GM19328 (cell line): ENCODE measurements around the gene CORO2B.
"Not testable (repeated sequence)": the region's sequence is repeated elsewhere in the genome, so short reads cannot be mapped to it uniquely, and the experiment has no call there.

Experiments
- ATAC-seq: cut with Tn5 transposase; IDR thresholded peaks from one replicate; pipeline ENCODE4 v1.9.1; 2021; ENCODE audit warnings: mild to moderate bottlenecking, moderate library complexity; ENCODE audit not compliant: unreplicated experiment

The CORO2B gene

DNA sequence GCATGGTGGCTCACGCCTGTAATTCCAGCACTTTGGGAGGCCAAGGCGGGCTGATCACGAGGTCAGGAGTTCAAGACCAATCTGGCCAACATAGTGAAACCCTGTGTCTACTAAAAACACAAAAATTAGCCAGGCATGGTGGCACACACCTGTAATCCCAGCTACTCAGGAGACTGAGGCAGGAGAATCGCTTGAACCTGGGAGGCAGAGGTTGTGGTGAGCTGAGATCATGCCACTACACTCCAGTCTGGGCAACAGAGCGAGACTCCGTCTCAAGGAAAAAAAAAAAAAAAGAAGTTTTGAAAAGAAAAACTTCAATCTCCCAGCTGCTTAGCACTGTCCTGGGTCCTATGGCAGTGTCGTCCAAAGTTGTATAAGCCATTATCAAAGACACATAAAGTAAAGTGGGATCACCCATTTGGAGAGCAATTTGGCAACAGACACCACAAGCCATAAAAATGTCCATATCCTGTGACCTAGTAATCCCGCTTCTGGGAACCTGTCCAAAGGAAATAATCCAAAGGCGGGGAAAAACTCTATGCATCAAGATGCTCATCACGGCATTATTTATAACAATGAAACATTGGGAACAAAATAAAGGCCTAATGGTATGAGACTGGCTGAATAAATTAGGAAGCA, 26.2 kb downstream of the CORO2B start:
- ATAC-seq = not testable (repeated sequence)

DNA sequence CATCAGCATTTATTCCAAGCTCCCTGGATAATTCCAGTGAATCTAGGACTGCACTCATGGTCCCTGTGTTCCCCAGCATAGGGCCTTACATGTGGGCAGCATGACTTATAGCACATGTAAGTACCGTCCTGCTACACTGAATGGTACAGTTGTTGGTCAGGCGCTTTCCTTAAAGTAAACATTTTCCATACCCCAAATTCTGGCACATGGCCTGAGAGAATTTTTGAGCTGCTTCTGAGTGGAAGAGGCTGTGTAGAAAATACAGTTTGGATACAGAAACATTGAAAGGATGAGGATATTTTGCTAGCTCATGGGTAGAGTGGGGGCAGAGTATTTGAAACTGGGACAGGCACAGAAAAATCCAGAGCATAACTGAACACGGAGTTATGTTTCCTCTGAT, 27.6 kb downstream of the CORO2B start:
- no peak for ATAC-seq

DNA sequence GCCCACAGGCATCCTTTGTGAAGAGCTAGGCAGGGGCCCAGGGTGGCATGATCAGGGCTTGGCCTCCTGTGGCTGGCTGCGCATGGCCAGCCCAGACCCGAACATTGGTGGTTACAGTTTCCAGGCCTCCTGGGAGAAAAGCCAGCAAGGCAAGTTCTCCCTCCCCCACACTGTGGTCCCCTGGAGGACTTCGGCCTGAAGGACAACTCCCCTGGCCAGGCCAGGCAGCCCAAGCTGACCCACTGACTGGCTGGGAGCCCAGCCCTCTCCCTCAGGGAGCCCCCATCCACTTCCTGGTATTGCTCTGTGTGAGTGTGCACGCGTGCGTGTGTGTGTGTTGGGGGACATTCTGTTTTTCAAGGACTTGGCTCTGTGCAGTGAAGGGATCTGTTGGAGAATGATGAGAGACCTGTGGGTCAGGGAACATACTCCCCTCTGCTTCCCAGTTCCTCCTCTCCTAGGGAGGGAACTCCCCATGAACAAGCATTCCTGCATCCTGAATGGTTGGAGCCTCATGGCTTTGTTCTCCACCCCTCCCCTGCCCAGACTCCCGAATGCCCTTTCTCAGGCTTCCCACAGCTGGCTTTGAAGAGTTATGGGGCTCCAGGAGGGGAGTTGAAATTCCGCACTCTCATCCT, 29.5 kb downstream of the CORO2B start:
- no peak for ATAC-seq

DNA sequence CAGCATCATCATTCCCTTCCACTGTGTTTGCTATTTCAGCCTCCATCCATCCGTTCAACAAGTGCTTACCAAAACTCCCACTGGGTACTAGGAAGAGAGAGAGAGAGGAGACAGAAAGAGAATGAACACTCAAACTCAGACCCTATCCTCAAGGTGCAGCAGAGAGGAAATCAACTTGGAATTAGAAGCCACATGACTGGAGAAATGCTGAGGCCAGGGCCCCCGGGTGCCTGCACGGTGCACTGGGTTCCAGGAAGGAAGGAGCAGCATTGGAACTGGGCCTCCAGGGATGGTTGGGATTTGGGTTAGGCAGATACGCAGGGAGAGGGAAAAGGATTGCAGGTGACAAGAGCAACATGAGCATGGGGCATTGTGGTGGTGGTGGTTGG, 30.0 kb downstream of the CORO2B start:
- no peak for ATAC-seq

DNA sequence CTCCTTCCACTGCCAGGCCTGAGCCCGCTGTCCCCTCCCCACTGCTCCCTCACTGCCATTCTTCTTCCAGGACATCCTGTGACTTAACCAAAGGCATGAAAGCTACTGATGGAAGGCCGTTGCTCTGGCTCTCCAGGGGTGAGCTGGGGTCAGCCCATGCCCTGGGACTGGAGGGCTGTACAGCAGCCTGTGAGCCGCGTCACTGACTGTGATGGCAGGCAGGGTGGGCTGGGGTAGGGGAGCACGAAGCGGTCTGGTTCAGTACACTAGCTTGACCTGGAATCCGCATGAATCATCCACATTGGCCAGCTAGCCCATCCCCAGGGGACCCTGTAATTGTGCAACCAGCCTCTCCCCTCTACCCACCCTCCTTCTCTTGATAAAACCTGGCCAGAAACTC, 30.8 kb downstream of the CORO2B start:
- ATAC-seq = no peak

DNA sequence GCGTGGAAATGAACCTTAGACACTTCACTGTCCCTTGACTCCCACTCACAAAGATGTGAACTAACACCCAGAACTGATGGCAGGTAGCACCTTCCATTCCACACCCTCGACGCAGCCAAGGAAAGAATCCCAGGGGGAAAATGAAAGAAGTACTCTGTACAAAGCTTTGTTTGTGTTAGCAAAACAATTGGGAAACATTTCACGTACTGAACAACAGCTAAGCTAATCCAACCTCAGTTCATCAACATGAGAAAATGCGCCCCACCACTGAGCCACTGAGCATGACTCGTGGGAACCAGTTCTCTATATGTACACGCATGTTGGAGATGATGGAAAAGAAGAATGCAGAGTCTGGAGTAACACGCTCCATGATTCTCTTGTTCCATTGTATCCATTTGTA, 32.0 kb downstream of the CORO2B start:
- no peak for ATAC-seq

DNA sequence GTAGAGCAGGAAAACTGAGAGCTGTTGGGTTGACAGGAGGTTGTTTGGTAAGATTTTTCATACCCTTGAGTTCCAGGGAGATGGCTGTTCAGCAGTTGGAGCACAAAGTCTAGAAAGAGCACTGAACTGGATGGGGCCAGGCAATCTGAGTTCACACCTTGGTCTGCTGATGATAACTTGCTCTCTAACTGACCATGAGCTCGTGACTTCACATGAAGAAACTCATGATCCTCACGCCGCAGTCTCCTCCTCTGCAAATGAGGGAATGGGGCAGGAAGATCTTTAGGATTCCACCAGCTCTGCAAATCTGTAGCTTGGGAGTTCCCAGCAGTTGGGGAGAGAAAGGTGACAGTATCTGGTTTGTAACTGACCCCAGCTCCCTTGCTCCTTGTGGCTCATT, 33.7 kb downstream of the CORO2B start:
- no peak for ATAC-seq

DNA sequence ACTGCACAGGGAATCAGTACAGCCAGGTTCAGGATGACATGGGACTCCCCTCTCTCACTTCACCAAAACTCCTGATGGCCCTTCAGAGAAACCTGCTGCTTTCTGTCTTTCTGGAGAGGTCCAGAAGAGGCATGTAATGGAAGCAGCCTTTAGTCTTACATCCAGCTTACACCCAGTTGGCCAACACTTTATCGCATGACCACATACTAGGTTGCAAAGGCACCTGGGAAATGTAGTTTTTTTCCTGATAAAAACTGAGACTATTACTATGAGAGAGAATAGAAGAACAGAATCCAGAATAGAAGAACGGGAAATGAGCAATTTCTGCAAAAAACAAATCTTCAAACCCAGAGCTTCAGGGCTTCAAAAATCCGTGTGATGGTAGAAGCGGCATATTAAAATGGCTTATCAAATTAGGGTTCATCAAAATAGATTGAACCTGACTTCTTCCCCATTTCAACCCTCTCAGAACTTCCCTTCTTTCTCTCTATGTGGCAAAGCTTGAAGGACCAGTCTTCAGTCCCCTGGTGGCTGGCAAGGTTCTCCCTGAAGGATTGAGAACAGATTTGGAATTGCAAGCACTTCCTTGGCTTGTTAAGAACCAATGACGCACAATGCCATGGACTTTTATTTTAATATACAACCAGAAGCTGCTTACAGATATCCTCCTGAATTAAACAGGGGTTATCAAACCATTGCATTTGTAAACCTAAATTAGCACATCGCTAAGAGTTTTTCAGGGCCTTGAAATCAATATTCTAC, 34.4 kb downstream of the CORO2B start:
- no peak for ATAC-seq

DNA sequence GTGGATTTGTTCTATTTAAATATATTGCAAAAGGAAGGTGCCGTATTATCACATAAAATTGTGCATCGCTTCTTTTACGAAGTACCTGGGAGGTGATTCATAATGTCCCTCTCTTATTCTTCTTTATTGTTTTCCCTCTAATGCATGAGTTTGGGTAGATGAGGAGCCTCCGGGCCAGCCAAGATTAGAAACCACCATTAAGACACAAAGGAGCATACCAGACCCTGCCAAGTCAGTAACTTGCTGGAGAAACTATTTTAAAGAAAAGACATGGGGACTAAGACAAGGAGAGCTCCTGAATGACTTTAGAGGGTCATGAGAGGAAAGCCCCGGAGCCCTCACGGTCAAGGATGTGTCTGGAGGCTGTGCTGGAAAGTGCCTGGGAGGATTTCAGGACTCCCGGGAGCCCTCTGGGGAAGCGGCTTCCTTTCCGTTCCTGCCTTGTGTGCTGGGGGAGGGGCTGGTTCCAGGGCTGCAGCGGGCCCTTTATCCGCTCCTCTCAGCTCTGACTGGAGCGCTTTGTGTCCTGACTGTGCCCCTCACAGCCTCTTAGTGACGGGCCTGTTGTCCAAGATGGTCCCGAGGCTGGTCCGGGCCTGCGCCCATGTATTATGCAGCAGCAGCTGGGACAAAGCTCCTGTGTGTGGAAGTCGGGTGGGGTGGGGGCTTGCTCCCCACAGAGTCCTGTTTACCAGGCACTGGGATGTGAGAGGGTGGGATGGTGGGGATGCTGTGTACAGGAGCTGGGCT, 35.7 kb downstream of the CORO2B start:
- ATAC-seq = no peak

DNA sequence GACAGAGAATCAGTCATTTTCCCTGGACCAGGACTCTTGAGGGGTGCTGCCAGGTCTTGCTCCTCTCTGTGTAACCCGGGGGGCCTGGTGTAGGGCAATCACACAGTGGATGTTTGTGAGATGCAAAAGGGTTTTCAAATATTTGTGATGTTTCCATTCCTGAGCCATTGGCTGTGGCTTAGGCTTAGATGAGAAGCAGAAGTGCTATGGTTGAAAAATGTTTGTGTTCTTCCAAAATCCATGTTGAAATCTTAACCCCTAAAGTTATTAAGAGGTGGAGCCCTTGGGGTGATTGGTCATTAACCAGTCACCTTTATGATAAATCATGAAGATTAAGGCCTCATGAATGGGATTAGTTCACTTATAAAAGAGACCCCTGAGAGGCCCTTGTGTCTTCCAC, 36.5 kb downstream of the CORO2B start:
- no peak for ATAC-seq

DNA sequence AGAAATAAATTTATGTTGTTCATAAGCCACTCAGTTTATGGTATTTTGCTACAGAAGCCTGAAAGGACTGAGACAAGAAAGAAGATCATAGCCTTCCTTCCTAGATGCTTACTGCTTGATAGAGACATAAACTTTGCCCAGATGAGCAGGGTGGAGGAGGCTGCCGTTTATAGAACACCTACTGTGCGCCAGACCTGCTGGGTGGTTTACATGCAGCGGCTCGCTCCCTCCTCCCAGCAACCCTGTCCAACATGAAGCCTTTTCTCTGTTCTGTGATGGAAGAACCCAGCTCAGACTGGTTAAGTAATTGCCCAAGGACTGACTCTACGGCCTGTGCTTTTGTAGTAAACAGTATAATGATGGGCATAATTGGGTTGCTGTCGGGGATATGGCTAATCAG, 37.0 kb downstream of the CORO2B start:
- no peak for ATAC-seq

DNA sequence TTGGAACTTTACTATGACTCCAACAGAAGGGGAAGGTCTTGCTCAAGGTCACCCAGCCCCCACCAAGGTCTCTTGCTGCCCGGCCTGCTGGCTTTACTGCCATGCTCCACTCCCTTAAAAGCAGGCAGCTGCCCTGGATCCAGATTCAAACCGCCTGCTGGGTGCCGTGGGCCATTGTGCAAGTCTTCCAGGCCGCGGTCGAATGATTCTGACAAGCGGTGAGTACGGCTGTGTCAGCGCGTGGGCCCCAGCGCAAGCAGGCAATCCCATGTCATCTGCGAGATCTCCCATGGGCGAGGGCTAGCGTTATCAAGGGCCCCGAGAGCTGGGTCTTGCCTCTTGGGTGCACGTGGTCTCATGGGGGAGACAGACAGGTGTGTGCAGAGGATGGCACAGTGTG, 37.6 kb downstream of the CORO2B start:
- ATAC-seq = no peak

DNA sequence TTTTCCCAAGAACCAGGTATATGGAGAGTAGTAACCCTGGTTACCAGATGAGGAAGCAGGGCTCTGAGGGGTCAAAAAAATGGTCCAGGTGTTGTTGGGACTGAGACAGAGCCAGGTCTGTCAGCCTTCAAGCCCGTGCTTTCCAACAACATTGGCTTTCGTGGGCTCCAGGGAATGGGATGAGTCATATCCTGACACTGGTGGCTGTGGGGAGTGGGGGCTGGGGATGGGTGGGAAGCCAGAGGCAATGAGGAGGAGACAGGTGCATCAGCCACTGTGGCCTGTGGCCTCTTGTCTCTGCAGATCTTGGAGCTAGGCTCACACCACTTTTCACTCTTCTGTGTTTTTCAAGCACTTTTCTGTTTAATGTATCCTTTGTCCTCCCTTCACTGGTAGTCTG, 38.2 kb downstream of the CORO2B start:
- no peak for ATAC-seq

DNA sequence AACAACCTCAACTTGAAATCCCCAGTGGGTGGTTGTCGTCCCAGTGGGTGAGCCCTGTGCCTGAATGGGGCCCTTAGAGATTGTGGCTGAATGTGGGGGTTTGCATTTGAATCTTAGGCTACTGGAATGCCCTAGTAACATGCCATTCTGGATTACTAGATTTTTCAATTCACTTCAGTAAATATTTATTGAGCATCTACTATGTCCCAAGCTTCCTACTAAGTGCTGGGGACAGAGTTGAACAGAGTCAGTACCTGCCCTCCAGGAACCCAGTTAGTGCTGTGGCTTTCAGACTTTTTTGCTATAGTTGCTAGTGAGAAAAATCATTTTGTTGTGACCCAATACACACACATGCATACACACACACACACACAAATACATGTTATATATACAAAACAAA, 39.0 kb downstream of the CORO2B start:
- no peak for ATAC-seq

DNA sequence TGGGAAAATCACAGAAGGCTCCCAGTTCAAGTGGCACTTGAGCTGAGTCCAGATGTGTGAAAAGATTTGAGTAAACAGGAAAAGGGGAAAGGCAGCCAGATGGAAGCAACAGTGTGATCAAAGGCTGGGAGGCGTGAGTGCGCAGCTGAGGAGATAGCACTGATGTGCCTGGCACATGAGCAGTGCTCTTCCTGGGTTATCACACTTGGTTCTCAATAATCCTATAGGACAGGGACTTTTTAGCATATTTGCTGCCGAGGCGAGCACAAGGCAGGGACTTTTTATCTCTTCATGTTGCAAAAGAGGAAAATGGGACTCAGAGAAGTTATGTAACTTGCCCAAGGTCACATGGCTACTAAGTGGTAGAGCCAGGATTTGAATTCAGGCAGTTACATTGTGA, 39.6 kb downstream of the CORO2B start:
- ATAC-seq = no peak

DNA sequence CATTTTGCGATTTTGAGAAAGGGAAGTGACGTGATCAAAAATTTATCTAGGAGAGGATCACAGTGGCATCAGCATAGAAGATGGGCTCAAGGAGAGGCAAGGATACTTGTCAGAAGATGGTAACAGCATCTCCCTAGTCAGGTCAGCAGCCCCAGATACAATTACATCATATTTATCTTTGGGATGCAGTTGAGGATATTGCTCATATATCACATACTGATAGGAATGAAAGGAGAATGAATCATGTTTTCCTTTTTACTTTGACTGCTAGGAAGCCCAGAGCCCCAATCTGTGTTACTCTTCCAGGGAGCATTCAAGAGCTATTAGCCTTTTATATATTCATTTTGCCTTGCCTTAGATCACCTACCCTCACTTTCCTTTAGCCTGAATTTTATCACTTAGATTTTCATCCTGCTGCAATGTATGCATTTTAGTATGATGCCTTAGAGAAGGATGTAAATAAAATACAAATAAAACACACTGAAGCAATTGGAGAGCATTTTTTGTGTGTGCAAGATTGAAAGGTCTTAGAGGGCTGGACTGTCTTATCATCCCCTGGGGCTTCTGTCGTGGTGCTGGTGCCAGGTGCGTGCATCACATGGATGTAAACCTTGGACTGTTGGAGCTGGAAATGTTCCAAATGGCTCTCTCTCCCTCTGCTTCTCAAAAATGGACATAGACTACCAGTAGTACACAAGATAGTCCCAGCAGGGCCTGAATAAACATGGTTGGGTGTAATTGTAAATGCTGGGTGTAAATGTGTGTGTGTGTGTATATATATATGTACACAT, 40.3 kb downstream of the CORO2B start:
- ATAC-seq = no peak

DNA sequence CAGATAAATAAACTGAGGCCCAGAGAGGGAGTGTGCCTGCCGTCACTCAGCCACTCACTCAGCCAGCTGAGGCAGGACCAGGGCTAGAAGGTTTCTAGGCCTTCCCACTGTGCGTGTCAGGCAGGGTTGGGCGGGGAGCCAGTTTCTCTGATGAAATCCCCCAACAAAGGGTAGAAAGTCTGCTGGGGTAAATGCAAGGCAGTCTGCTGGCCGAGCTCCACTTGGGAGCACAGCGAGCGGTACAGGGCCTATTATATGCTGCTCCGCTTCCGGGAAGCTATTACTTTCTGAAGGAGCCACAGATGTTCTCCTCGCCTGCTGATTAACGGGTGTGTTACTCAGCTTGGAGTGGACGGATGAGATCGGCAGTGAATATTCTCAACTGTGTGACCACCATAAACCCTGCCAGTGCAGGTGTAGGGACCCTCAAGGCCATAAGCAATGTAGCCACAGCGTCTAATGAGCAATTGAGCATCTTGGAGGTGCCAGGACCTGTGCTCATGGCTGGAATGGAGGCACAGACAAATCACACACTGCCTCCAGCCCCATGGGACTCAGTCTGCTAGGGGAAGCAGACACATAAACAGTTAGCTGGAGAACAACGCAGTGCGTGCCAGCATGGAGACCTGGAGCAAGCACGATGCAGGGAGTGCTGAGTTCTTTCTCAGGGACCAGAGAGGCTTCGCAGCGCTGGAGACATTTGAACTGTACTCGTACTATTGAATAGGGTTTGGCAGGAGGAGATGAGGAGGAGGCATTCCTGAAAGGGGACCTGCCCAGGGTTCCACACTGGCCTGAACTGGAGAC, 42.1 kb downstream of the CORO2B start:
- ATAC-seq = no peak

DNA sequence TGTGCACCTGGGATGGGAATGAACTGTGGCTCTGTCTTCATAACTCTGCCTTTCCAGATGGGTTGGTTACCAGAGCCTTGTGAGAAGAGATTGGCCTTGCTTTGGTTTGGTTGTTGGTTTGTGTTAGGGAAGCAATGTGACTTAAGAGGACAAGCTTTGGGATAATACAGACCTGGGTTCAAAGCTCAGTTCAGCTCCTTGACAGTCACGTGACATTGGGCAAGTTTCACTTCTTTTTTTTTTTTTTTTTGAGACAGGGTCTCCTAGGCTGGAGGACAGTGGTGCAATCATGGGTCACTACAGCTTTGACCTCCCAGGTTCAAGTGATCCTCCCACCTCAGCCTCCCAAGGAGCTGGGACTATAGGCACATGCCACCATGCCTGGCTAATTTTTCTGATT, 42.7 kb downstream of the CORO2B start:
- no peak for ATAC-seq

DNA sequence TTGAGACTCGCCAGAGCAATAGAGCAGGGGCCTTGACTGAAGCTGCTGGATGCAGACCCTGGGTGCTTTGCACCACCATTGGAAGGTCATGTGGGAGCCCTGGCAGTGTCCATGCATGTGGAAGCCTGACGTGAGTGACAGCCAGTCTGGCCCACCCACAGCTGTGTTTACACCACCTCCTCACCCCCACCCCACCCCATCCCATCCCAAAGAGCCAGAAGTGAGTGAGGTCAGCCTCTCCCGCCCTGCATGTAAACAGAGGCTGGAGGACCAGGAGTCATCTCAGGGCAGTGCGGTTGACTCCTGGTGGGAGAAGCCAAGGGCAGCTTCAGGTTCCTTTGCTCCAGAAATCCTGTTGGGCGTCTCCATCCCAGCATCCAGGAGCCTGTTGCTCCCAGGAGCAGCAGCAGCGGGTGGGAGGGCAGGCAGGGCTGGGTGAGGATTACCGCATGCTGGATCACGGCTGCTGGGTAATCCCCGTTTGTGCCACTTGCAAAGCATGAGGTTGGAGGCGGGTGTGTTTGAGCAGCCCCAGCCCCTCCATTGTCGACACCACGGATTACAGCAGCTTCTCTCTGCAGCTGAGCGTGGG, 44.6 kb downstream of the CORO2B start:
- no peak for ATAC-seq

DNA sequence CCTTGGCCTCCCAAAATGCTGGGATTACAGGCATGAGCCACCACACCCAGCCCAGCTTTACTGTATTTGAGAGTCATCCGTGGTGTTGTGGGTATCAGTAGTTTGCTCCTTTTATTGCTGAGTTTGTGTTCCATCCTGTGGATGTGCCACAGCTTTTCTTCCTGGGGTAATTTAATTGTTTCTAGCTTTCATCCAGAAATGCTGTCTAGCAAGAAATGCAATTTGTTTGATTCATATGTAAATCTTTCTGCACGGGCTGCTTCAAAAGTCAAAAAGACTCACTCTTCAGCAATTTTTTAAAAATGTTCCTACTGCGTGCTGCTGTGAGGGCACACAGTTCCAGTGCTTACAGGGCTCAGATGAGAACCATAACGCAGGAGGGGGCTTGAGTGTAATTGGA, 47.1 kb downstream of the CORO2B start:
- ATAC-seq = no peak
